Activated CD8-positive, alpha-beta memory T cell treated with anti-CD3 and anti-CD28 coated beads for 48 hours (primary cell): ENCODE data around the gene ZDHHC24.

Source experiments
- DNase-seq, 3 experiments: peaks; one replicate each; pipeline ENCODE4 v3.0.0-alpha.2; 2020; ENCODE audit warnings: low read depth in 2 of 3, low spot score in 2 of 3

ZDHHC24 gene

DNA sequence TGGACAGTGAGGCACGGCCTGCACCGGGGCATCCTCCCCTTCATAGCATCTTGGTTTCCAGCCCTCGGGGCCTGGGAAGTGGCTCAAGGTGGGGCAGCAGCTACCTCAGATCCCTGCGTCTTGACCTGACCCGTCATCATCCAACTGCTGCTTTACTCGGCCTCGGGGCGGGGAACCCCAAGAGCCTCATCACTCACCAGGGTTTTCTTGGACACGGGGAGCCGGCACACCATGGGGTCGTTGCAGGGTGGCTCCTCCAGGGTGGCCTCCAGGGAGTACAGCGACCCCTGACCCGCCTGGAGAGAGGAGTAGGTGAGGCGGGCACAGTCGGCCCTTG, 21.9 kb upstream of the ZDHHC24 start:
- DNase-seq: no peak

DNA sequence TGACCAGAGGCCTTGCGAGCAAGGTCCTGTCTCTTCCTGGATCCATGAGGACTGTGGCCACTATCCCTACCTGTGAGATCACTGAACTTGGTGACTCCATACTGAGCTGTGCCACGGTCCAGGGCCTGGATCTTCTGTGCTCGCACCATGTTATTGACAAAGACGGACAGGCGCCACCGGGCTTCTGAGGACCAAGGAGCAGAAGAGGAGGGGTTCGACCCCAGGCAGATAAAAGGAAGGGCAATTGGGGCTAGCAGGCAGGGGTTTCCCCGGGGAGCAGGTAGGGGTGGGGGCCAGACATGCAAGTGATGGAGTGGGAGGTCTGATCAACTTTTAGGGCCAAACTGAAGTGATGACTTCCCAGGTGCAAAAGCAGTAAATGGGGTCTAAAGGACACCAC, 20.4 kb upstream of the ZDHHC24 start:
- DNase-seq: no peak

DNA sequence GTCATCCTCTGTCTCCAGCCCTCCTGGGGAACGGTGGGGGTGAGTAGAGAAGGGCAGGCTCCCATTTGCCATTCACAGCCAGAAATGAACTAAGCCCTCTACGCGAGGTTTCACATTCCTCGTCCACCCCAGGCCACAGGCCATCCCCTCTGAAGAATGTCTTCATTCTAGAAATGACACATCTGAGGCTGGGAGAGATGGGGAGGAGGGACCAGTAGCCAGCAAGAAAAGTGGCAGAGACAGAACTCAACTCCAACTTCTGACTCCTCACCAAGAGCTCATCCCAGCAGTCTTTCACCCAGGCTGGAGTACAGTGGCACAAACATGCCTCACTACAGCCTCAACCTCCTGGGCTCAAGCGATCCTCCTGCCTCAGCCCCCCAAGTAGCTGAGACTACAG, 19.1 kb upstream of the ZDHHC24 start:
- no peak for DNase-seq

DNA sequence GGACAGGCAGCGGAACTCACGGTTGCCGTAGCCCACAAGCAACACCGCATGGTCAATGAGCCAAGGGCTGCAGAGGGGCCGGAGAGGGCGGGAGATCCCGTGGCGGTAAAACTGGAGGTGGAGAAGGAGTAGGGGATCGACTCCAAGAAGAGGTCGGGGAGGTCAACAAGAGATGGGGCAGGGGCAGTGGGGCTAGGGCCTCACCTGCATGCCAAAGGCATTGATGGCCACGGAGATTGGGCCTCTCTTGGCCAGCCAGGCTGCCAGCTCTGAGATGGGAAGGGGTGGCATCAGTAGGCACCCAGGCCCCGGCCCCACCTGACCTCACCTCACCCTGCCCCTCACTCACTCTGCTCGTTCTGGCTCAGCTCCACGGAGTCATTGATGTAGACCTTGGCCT, 18.7 kb upstream of the ZDHHC24 start:
- no peak for DNase-seq

DNA sequence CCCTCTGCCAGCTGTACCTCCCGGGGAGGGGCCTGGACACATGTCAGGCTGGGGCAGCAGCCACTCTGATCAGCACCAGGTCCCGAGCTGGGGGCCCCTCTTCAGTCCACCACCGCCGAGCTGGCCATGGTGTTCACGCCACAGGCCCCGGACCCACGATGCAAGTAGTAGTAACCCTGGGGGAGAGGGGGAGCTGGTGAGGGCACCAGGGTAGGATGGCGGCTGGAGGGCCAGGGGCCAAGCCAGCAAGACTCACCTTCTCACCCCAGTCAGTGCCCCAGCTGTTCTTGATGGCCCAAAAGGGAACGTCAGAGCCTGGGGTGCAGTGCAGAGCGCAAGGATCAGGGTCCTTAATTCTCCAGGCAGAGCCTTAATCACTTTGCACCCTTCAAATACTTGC, 18.0 kb upstream of the ZDHHC24 start:
- no peak for DNase-seq

DNA sequence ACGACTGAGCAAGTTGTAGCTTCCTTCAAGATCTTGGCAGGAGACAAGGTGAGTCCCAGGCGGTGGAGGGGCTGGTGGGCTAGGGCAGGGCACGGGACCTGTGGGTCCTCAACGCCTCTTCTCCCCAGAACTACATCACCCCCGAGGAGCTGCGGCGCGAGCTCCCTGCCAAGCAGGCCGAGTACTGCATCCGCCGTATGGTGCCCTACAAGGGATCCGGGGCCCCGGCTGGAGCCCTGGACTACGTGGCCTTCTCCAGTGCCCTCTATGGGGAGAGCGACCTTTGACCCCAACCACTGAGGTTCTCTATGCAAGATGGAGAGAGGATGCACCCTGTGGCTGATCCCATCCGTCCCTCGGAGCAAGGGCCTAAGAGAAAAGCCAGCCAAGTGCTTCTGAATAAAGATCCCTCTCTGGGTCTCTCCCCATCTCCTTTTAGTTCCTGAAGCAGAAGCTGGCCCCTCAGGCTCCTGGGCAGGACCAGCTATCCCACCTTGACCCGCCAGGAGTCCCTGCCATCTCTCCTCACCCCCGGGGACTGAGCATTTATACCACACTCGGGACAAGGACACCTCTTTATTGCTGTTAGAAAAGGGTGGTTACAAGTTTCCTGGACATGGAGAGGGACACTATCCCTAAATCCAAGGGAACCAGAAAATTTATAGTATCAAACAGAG, 17.2 kb upstream of the ZDHHC24 start:
- DNase-seq: no peak

DNA sequence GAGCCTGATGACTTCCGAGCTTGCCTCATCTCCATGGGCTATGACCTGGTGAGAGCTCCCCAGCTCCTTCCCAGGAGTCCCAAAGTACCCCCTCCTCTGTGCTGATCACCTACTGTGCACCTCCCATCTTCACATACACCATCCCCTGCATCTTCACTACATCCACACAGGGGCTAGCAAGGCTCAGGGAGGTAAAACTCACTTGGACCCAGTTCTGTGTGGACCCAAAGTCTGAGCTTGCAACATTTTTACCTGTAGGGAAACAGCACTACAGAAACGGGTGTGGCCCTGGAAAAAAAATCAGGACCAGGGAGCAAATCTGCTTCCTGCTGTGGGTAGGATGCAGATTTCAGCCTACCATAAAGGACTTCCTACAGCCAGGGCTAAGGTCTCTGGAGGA, 16.4 kb upstream of the ZDHHC24 start:
- DNase-seq: no peak

DNA sequence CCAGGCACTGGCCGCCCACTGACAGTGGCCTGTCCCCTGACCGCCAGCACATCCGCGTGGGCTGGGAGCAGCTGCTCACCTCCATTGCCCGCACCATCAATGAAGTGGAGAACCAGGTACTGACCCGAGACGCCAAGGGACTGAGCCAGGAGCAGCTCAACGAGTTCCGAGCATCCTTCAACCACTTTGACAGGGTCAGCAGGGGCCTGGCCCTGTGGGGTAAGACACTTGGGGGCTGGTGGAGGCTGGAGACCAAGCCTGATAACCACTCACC, 16.1 kb upstream of the ZDHHC24 start:
- DNase-seq: no peak

DNA sequence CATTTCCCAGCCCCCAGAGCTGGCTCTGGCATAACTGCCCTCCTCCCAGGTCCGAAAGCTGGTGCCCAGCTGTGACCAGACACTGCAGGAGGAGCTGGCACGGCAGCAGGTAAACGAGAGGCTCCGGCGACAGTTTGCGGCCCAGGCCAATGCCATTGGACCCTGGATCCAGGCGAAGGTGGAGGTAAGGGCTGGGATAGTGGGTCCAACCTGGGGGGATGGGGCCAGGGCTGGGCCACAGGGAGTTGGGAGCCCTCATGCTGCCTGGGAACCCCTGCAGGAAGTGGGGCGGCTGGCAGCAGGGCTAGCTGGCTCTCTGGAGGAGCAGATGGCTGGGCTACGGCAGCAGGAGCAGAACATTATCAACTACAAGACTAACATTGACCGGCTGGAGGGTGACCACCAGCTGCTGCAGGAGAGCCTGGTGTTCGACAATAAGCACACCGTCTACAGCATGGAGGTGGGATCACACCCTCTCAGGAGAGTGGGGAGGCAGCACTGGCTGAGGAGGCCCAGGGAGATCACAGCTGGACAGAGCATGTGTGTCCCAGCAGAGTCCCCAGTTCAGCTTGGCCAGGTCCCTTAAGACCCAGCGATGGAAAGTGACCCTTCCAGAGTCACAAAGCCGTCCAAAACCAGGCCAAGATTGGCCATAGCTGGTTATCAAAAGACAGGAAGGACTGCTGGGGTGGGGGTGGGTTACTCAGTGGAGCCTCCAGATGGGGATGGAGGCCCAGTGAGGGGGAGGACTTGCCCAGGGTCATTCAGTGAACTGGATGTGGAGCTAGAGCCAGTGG, 15.5 kb upstream of the ZDHHC24 start:
- DNase-seq: no peak

DNA sequence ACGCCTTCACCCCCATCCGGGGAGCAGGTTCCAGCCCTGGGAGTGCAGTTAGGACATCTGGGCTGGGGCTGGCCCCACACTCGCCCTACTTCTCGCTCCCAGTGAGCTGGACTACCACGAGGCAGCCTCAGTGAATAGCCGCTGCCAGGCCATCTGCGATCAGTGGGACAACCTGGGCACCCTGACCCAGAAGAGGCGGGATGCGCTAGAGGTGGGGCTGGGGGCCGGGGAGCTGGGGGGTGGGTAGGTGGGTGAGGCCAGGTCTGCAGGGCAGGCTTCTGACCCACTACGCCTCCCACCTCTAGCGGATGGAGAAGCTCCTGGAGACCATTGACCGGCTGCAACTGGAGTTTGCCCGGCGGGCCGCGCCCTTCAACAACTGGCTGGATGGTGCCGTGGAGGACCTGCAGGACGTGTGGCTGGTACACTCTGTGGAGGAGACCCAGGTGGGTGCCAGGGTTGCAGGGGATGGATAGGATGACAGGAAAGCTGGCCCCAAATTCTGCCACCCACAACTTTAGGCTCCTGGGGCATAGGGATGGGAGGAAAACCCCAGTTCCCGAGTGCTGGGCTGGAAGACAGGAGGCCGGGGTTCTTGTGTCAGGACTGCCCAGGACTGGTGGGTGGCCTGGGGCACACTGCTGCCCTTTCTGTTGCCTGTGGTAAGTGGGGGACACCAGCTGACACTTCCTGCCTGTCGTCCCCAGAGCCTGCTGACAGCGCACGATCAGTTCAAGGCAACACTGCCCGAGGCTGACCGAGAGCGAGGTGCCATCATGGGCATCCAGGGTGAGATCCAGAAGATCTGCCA, 14.2 kb upstream of the ZDHHC24 start:
- no peak for DNase-seq

DNA sequence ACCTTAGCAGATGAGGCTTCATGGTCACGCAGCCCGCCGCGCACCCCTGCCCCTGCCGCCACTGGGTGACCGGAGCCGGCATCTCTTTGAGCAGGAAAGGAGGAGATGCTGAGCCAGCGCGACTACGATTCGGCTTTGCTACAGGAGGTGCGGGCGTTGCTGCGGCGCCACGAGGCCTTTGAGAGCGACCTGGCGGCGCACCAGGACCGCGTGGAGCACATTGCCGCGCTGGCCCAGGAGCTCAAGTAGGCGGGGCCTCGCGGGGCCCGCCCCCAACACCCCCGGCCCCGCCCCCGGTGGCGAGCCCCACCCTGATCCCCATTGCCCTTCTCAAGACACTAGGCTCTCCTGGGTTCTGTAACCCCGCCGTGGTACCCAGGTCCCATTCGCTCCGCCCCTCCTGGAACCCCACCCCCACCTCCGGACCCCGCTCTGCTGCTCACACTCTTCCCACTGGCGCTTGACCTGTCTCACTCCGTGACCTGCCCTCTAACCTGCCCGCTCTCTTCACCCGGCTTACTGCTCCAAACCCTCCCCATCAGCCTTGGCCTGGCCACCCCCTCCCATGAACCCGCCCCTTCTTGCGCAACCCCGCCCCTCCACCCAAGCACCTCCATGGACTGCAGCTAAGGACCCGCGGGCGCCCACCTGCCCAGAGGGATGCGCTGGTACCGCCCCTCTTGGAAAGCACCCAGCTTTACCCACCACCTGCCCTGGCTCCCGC, 13.5 kb upstream of the ZDHHC24 start:
- DNase-seq: no peak

DNA sequence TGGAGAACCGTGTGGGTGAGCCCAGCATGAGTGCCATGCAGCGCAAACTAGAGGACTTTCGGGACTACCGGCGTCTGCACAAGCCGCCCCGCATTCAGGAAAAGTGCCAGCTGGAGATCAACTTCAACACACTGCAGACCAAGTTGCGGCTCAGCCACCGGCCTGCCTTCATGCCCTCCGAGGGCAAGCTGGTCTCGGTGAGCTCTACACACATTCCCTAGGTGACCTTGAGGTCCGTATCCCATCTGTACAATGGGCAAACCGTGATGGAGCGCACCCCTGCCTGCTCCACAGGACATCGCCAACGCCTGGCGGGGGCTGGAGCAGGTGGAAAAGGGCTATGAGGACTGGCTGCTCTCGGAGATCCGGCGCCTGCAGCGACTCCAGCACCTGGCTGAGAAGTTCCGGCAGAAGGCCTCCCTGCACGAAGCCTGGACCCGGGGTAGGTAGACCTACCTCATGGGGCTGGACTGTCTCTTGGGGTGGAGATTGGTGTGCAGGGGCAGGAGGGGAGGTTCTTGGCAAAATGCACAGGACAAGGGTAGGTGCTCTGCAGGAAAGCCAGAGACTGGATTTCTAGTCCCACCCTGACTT, 12.0 kb upstream of the ZDHHC24 start:
- DNase-seq: no peak

DNA sequence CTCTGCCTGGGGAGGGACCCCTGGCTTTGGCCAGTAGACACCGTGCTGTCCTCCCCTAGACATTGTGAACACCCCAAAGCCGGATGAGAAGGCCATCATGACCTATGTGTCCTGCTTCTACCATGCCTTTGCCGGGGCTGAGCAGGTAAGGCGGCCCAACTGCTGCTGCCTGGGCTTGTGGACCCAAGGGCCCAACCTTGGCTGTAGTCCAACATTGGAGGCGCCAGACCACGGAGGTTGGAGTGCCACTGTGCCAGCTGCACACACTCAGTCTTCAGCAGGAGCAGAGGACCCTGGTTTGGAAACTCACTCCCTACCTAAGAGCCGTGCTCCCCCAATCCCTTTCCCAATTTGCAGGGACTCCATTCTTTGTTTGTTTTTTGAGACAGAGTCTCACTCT, 10.2 kb upstream of the ZDHHC24 start:
- DNase-seq: no peak

DNA sequence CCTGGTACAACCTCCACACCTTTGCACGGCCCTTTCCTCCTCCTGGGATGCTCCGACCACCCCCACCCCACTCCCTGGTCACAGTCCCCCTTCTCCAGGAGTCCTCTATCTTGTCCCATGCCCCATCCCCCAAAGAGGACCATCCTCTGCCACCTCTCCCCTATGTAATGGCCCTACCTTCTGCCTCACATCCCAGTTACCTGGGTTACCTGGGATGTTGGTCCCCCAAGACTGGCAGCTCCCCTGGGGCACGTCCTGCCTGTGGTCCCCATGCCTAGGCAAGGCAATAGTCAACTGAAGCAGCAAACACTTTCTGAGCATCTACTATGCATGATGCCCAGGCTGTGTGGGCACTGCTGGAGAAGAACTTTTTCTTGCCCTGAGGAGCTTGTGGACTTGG, 9.6 kb upstream of the ZDHHC24 start:
- DNase-seq: no peak

DNA sequence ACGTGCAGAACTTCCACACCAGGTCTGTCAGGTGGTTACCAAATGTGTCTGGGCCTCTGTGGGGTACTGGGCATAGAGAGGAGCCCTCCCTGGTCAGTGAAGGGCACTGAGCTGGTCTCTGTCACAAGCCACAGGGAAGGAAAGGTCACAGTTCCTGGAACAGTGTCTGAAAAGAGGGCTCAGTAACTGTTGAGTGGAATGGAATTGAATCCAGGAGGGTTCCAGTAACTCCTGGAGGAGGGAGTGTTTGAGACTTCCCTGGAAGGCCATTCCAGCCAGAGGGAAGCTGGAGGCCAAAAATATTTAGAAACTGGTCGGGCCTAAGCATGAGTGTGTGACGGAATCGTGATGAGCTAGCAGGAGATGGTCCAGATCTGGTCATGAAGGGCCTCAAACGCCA, 8.8 kb upstream of the ZDHHC24 start:
- DNase-seq: no peak

DNA sequence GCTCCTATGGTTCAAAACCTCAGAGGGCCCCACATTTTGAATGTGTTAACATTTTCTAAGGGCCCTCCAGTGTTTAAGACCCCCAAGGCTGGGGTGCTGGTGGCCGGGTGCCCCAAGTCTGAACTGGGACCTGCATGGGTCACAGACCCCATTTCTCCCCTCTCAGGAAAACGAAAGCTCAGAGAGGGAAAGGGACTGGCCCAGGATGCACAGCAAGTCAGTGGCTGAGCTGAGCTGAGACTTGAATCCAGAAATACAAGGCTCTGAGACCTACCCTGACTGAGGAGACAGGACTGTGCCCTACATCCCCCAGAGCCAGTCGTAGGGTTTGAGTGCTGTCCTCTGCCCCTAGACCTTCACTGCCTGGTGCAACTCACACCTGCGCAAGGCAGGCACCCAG, 5.0 kb upstream of the ZDHHC24 start:
- no peak for DNase-seq

DNA sequence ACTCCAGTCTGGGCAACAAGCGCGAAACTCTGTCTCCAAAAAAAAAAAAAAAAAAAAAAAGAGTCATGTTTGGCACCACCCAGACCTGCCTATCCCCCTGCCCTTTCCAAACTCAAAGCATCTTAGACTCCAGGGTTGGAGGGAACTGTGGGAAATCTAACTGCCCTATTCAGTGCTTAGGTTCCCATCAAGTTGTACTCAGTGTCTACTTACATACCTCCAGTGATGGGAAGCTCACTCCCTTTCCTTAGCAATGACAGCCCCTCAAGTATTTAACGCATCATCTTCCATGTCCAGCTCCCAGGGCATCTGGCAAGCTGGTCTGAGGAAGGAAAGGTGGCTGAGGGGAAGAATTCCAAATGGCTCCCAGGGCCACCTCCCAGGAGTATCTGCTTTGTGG, 3.8 kb upstream of the ZDHHC24 start:
- DNase-seq: no peak

DNA sequence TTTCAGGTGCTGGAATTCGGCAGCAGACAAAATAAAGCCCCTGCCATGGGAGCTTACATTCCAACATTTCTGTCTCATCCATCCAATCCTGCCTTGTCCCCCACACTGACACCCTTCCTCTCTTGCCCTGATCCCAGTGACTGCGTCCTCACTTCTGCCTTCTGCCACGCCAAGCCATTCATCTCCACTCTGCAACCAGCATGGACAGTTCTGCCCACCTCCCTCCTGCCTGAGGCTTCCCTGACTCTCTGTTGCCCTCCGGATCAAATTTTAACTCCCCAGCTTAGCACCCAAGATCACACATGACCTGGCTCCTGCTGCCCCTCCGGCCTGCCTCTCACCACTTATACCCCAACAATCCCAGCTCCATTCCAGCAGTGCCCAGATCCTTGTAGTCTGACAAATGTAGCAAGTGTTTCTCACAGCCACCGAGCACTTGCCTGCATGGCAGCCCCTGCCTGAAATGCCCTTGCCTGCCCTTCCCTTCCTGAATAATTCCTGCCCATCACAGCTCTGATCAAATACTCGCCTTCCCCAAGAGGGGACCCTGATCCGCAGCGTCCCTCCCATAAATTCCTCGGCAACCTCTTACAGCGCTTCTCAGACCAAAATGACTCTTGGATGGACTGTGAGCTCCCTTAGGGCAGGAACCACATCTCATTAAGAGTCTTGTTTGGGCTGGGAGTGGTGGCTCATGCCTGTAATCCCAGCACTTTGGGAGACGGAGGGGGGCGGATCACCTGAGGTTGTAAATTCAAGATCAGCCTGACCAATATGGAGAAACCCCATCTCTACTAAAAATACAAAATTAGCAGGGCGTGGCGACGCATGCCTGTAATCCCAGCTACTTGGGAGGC, 3.2 kb upstream of the ZDHHC24 start:
- no peak for DNase-seq

DNA sequence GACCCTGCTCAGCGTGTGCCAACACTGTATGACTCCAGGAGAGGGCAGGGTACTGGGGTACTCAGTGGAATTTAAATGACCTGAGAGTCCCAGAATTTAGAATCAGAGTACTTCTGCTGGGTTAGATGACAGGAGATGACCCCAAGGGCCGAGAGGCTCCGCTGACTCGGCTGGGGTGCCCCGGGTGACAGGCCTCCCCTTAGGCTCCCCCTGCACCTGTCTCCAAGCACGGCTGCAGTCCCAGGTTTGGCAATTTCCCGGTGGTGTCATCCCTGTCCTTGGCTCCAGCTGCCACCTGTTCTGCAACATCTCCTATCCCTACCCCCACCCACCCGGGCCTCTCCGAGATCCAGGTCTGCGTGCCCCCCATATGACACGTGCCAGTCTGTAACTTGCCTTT, 2.2 kb upstream of the ZDHHC24 start:
- no peak for DNase-seq

DNA sequence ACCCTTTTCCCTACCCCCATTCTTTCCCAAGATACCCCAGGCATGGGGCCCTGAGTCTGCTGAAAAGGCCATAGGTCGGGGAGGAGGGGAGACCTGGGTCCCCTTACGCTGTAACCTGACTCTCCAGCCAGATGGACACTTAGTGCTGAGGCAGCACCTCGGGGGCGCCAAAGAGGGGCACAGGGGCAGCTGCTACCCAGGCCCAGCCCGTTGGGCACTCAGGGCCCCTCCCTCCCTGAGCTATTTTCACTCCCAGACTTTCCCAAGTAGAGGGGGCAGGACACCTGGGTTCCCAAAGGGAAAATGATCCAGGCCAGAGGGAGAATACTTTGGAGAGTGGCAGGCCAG, 1.8 kb upstream of the ZDHHC24 start:
- DNase-seq: no peak
